OCI-LY7 (cell line): ENCODE results near the gene FAM170B.

Experiments
- EZH2phosphoT487 ChIP-seq: fragments of 200-600 bp; sonication (generic); IDR thresholded peaks from 2 replicates; pipeline ENCODE4 v1.6.1; 2018; ENCODE audit warnings: low read depth, borderline replicate concordance, mild to moderate bottlenecking, mixed run types, antibody characterized with exemption, low read length, moderate library complexity, mixed read lengths
- TF ChIP-seq, protein P1 (sequence below): fragments of 200-600 bp; sonication (generic); conservative IDR thresholded peaks from 2 replicates; pipeline ENCODE4 v1.5.1; 2014; ENCODE audit warnings: mild to moderate bottlenecking, antibody characterized with exemption, low read length, moderate library complexity, mixed read lengths

DNA sequence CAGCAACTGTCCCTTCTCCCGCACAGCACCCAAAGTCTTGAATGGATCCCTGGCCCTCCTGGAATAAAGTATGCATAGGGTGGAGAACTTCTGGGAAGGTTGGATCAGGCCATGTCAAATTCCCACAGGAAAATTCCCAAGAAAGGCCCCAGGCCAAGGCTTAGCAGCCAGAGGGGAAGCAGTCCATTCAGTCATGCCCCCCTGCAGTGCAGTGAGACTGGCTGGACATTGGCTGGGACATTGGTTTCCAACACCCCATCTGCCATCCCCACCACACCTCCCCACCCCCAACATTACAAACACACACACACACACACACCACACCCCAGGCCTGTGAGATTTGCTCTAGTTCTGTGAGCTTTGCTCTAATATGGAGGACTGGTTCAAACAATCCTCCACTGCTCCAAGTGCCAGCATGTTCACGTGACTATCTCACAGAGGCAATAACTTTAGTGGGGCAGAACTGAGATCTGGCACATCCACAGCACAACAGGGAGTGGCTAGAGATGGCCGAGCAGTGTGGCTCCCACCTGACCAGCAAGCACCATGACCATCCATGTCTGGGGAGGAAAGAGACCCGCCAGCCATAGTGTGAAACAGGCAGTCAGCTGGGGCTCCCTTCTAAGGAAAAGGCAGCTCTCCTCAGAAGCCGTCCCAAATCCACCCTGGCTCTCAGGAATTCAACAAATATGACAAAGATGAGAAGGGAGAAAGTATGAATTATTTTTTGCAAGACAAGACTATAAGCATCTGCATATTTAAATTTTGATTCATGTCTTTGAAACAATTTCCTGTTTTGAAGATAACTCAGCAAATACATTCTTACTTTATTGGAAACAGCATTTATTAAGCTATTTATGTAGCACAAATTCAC, 6.7 kb upstream of the FAM170B start:
- TF ChIP-seq, protein P1, sequence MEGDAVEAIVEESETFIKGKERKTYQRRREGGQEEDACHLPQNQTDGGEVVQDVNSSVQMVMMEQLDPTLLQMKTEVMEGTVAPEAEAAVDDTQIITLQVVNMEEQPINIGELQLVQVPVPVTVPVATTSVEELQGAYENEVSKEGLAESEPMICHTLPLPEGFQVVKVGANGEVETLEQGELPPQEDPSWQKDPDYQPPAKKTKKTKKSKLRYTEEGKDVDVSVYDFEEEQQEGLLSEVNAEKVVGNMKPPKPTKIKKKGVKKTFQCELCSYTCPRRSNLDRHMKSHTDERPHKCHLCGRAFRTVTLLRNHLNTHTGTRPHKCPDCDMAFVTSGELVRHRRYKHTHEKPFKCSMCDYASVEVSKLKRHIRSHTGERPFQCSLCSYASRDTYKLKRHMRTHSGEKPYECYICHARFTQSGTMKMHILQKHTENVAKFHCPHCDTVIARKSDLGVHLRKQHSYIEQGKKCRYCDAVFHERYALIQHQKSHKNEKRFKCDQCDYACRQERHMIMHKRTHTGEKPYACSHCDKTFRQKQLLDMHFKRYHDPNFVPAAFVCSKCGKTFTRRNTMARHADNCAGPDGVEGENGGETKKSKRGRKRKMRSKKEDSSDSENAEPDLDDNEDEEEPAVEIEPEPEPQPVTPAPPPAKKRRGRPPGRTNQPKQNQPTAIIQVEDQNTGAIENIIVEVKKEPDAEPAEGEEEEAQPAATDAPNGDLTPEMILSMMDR, result no peak
- TF ChIP-seq EZH2phosphoT487, result no peak
